ENCODE measurements around the gene TMEM131L. TPM values are rescaled to one million over a fixed set of nuclear protein-coding genes. Genes with fewer than 3 reads are reported as not detected.

The TMEM131L gene
- total and polyA plus RNA-seq, 5 experiments from 2014 or later = 13.8 to 72.6 (median 32.9) TPM

DNA sequence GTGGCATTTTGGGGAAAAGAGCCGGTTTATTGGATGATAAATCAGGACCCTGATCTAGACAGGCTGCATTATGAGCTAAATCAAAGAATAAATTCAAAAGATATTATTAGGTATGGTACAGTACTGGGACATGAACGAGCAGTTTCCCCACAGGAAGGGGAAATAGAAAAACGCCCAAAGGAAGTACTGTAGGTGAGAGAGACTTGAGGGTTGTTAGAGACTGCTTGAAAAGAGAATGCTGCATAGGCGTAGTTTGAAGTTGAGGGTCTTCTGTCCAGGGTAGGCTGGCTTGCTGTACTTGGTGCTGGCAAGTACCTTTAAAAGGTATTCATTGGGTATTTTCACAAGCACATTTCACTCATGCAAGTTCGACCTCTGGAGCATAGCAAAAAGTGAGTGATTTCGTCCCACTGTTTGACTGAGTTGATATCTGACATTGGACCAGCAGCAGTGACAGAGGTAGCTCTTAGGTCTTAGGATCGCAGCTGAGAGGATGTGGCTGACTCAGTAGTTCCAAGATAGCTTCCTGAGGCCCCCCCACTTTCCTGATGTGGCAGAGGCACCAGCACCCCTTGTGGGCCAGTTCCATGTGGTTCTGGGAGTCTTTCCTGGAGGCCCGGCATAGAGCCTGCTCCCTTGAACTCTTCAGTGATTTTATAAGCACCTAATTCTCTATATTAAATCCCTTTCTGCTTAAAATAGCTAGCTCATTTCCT lies 64.3 kb downstream of the TMEM131L start:
- H3K4me1 Mint-ChIP-seq = peaks cover 44 to 97% (median 95%) of the 10 kb centered on the region in 4 donors
- no peaks in the 10 kb centered on the region for H3K27me3 Mint-ChIP-seq
- POLR2A ChIA-PET = interaction anchor here (0.6 to 4.7 kb wide), 8 partner anchors 8 to 64 kb away, joined by 3 to 27 read pairs (median 4); partner anchors contain the start of gene TMEM131L
- ATAC-seq = peak; percentile 51 to 68
- peak in 3 of 10 donors; percentile 24 to 28 (median 25) for DNase-seq
- peak overlapping the region; percentile 65 to 97 (median 92) for H3K27ac Mint-ChIP-seq
- no peaks in the 10 kb centered on the region for H3K9me3 Mint-ChIP-seq
- peak overlapping the region; percentile 64 to 86 (median 78) for H3K4me3 Mint-ChIP-seq
- peaks cover 0 to 14% (median 7%) of the 10 kb centered on the region in 3 donors for H3K36me3 Mint-ChIP-seq

DNA sequence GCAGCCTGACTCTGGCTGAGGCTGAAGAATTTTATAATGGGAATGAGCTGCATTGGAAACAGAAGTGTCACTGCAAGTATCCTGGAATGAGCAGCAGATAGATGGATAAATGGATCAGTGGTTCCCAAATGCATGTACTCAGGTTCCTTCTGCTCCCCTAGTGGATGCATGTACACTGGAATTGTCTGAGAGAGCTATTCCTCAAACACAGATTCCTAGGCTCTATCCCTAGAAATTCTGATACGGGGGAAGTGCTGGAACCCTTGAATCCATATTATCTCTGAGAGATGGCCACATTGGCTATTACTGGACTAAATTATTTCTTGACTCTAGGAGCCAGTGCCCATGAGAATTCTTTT lies 64.8 kb downstream of the TMEM131L start:
- Mint-ChIP-seq H3K27me3 (no peaks in the 10 kb centered on the region), H3K36me3 (peaks cover 0 to 16% (median 7%) of the 10 kb centered on the region in 3 donors), H3K4me1 (peaks cover 48 to 99% (median 96%) of the 10 kb centered on the region in 4 donors), H3K27ac (peak overlapping the region; percentile 65 to 97 (median 92)), H3K9me3 (no peaks in the 10 kb centered on the region), H3K4me3 (peak overlapping the region; percentile 64 to 86 (median 78))
- POLR2A ChIA-PET = interaction anchor here (0.5 to 4.7 kb wide), 9 partner anchors 8 to 65 kb away, joined by 3 to 27 read pairs (median 4); partner anchors contain the start of gene TMEM131L
- ATAC-seq = no peak
- DNase-seq = no peak

DNA sequence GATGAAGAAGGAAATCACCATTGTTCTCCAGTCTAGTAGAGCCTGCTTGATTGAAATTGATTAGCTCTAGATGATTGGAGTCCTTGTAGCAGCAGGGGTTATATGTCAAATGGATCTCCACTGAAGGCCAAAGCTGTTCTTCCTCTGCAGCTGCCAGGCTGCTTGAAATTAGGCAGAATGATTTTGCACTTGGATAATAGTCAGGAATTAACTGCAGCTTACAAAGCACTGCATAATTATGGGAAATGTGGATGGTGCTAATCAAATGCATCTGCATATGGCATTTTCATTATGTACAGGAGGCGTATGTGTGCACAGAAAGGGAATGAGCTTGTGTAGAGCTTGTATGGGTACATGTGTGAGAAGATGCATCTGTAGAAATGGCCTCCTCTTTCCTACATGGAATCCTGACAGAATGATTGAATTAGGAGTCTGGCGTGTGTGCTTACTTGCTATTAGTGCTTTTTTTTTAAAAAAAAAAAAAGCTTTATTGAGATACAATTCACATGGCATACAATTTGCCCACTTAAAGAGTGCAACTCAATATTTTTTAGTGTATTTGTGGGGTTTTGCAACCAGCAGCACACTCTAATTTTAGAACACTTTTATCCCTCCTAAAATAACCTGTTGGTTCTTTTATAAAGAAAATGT lies 65.9 kb downstream of the TMEM131L start:
- H3K27ac Mint-ChIP-seq = peak overlapping the region; percentile 69 to 98 (median 90)
- peak overlapping the region in 8 of 10 donors; percentile 3 to 70 (median 57) for H3K4me3 Mint-ChIP-seq
- POLR2A ChIA-PET = interaction anchor here (0.7 to 4.7 kb wide), 5 partner anchors 9 to 66 kb away, joined by 3 to 27 read pairs (median 6); partner anchors contain the start of gene TMEM131L

DNA sequence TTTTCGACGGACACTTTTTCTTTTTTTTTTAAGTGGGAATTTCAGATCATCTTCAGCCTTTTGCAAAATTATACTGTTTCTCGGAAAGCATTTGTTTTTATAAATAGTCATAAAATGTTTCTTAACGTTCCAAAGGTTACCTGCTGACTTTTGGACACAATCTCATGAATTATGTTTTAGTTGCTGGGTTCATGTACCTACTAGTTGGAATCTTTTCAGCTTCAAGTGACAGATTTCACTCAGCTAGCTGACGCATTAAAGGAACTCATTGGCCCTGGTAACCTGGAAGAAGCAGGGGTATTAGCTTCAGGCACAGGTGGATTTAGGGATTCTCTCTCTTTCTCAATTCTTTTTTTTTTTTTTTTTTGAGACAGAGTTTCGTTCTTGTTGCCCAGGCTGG lies 66.5 kb downstream of the TMEM131L start:
- DNase-seq (no peak), ATAC-seq (no peak)
- POLR2A ChIA-PET = interaction anchor here (0.7 to 4.7 kb wide), 2 partner anchors 10 to 66 kb away, joined by 5 to 27 read pairs; partner anchors contain the start of gene TMEM131L
- H3K4me1 Mint-ChIP-seq = peaks cover 41 to 99% (median 96%) of the 10 kb centered on the region in 4 donors
- H3K27me3 Mint-ChIP-seq = no peaks in the 10 kb centered on the region
- H3K9me3 Mint-ChIP-seq = no peaks in the 10 kb centered on the region
- H3K36me3 Mint-ChIP-seq = peaks cover 0 to 20% (median 0%) of the 10 kb centered on the region in 3 donors
- peak overlapping the region in 5 of 10 donors; percentile 20 to 58 (median 50) for H3K4me3 Mint-ChIP-seq
- peak overlapping the region; percentile 30 to 98 (median 90) for H3K27ac Mint-ChIP-seq

More for the DNA sequence above, 65.9 kb downstream of the TMEM131L start:
- Mint-ChIP-seq H3K27me3 (no peaks in the 10 kb centered on the region), H3K4me1 (peaks cover 43 to 99% (median 96%) of the 10 kb centered on the region in 4 donors), H3K9me3 (no peaks in the 10 kb centered on the region), H3K36me3 (peaks cover 0 to 20% (median 2%) of the 10 kb centered on the region in 3 donors)
- ATAC-seq (no peak), DNase-seq (no peak)

DNA sequence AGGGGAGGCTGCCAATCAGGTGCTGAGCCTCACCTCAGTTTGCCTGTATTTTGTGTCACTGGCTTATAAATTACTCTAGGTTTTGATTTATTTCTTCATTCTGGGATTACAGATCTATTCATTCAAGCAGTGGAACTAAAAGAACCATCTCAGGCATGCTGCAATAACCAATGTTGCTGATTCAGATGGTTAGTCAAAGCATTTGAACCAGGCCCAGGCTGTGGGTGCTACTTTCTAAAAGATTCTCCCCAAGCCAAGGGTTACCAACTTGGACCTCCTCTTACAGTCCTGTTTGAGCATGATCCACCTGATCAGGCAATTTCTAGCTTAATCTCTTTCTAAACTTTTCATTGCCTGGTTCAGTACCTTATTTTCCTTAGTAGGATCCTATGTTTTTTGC lies 67.2 kb downstream of the TMEM131L start:
- ATAC-seq (no peak), DNase-seq (no peak)
- POLR2A ChIA-PET = interaction anchor here (4.7 kb wide), 1 partner anchor 11 kb away, joined by 27 read pairs; no protein-coding TSS in a partner anchor
- Mint-ChIP-seq H3K4me3 (peak overlapping the region in 4 of 10 donors; percentile 13 to 76 (median 46)), H3K27ac (peak overlapping the region; percentile 76 to 98 (median 90)), H3K36me3 (peaks cover 0 to 16% (median 0%) of the 10 kb centered on the region in 3 donors), H3K4me1 (peaks cover 40 to 99% (median 96%) of the 10 kb centered on the region in 4 donors), H3K9me3 (no peaks in the 10 kb centered on the region), H3K27me3 (no peaks in the 10 kb centered on the region)

DNA sequence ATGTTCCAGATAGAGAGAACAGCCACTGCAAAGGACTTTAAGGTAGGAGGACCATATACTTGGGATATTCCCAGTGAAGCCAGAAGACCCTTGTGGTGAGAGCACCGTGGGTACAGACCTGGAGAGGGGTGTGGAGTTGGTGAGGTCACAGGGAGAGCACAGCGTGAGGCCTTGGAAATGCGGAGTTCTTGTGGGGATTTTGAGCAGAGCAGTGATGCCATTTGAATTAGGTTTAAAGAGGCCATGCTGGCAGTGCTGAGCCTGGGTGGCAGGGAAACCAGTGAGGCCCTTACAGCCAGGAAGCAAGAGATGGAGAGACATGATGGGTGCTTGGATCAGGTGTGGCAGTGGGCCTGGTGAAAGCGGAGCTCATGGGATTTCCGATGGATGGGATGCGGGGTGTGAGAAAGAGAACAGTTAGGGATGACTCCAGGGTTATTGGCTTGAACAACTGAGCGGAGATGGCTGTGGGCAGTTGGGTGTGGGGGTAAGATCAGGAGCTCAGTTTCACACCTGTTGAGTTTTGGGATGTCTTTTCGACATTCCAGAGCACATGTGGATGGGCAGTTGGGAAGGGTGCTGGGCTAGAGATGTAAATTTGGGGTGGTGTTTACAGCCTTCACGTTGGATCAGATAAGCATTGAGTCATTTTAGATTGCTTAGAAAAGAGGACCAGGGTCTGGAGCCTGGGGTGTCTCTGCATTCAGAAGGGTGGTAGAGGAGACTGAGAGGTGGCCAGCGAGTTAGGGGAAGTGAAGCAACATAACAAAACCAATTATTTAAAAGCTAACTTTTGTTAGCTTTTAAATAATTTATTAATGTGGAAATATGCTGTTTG lies 68.9 kb downstream of the TMEM131L start:
- DNase-seq = no peak
- H3K36me3 Mint-ChIP-seq = peaks cover 0 to 23% (median 0%) of the 10 kb centered on the region in 3 donors
- H3K9me3 Mint-ChIP-seq = no peaks in the 10 kb centered on the region
- H3K4me1 Mint-ChIP-seq = peaks cover 39 to 98% (median 92%) of the 10 kb centered on the region in 4 donors
- ATAC-seq = no peak
- H3K27ac Mint-ChIP-seq = peak overlapping the region; percentile 86 to 98 (median 91)
- POLR2A ChIA-PET = interaction anchor here (0.9 to 1.9 kb wide), 8 partner anchors 8 to 190 kb away, joined by 3 to 6 read pairs (median 4); partner anchors contain the start of genes MND1 and TMEM131L
- H3K4me3 Mint-ChIP-seq = peak overlapping the region in 9 of 10 donors; percentile 15 to 70 (median 43)
- H3K27me3 Mint-ChIP-seq = no peaks in the 10 kb centered on the region

DNA sequence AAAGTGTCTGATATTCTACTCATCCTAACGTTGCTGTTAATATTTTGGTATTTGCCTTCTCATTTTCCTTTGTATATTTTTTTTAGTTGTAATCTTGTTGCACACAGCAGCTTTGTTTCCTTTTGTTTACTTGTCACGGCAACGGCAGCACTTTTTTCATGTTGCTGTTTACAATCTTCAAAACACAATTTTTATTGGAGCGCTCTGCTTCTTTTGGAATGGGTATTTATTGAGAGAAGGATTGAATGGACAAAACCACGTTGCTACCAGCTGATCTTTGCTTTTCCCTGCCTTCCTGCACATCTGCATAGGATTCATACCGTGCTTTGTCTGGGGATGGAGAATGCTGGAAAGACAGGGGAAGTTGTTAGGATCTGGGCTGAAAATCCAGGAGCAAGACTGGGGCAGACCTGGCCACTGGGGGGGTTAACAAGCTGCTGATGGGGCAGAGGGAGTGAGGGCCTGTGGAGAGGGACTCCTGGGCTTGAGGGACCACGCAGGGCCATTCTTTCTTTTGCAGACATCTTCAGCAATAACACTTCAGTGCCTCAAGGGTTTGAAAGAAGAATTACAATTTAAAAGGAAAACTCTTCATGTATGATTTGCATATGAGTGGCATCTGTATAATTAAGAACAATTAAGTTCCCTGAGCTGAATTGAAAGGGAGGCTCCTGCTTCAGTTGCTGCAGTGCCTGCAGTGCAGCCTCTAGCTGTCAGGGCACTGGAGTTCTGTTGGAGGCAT lies 69.8 kb downstream of the TMEM131L start:
- no peaks in the 10 kb centered on the region for H3K9me3 Mint-ChIP-seq
- peak; percentile 61 to 74 for ATAC-seq
- H3K27me3 Mint-ChIP-seq = no peaks in the 10 kb centered on the region
- H3K27ac Mint-ChIP-seq = peak overlapping the region; percentile 88 to 98 (median 94)
- peak overlapping the region; percentile 7 to 84 (median 57) for H3K4me3 Mint-ChIP-seq
- POLR2A ChIA-PET = interaction anchor here (0.9 to 1.9 kb wide), 10 partner anchors 9 to 191 kb away, joined by 3 to 7 read pairs (median 4); partner anchors contain the start of genes MND1 and TMEM131L
- peak in 3 of 10 donors; percentile 13 to 24 (median 19) for DNase-seq
- peaks cover 0 to 29% (median 0%) of the 10 kb centered on the region in 3 donors for H3K36me3 Mint-ChIP-seq
- peaks cover 42 to 98% (median 92%) of the 10 kb centered on the region in 4 donors for H3K4me1 Mint-ChIP-seq

DNA sequence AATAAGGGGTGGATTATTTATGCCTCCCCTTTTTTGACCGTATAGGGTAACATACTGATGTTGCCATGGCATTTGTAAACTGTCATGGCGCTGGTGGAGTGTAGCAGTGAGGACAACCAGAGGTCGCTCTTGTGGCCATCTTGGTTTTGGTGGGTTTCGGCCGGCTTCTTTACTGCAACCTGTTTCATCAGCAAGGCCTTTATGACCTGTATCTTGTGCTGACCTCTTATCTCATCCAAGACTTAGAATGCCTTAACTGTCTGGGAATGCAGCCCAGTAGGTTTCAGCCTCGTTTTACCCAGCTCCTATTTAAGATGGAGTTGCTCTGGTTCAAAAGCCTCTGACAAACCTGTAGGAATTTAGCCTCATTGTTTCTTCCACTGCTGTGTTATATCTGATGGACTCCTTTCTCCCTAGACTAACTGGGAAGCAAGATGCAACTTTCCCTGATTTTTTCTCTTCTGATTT lies 71.4 kb downstream of the TMEM131L start:
- H3K36me3 Mint-ChIP-seq = peaks cover 0 to 30% (median 0%) of the 10 kb centered on the region in 3 donors
- peak overlapping the region; percentile 45 to 97 (median 76) for H3K27ac Mint-ChIP-seq
- H3K4me1 Mint-ChIP-seq = peaks cover 50 to 98% (median 94%) of the 10 kb centered on the region in 4 donors
- DNase-seq = no peak
- H3K9me3 Mint-ChIP-seq = no peaks in the 10 kb centered on the region
- H3K27me3 Mint-ChIP-seq = no peaks in the 10 kb centered on the region
- POLR2A ChIA-PET = interaction anchor here (1.6 kb wide), 1 partner anchor 70 kb away, joined by 6 read pairs; no protein-coding TSS in a partner anchor
- H3K4me3 Mint-ChIP-seq = peak overlapping the region in 7 of 10 donors; percentile 4 to 60 (median 27)
- ATAC-seq = no peak

DNA sequence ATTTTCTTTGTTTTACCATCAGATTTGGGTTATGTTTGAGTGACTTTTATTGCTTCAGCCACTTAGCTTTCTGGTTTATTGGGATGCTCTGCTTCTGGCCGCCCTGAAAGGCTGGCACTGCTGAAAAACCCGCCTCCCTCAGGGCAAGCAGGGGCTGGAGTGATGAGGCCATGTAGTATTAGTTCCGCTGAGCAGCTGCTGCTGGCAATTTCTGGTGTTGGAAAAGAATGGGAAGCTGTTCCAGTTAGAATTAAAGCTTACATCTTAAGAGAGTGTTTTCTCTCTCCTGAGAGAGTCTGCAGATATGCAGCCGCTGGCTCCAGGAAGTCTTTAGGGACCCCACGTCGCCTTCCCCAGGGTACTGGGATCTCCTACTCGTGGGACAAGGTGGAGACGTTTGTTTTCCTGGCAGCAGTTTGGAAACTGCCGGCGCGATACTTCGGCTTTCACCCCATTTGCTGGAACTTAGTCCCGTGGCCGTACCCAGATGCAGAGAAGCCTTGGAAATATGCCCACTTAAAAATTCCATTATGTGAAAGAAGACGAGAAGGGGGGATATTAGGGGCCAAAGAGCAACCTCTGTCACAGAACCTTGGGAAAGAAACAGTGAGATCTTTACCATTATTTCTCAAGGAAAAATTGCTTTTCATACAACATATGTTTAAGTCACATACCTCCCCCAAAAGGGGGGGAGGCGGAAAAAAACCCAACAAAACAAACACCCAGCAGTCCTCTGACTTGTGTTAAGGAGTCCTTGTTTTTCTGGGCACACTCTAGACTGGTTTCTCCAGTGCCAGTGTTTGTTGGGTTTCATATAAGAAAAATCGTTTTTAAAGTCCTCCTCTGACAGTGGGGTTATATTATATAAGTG lies 72.6 kb downstream of the TMEM131L start:
- ATAC-seq (no peak), DNase-seq (no peak)
- Mint-ChIP-seq H3K27ac (peak overlapping the region; percentile 45 to 97 (median 74)), H3K27me3 (no peaks in the 10 kb centered on the region), H3K4me1 (peaks cover 51 to 98% (median 89%) of the 10 kb centered on the region in 4 donors), H3K36me3 (peaks cover 0 to 26% (median 0%) of the 10 kb centered on the region in 3 donors), H3K9me3 (no peaks in the 10 kb centered on the region), H3K4me3 (peak overlapping the region in 2 of 10 donors; percentile 34 to 58)
- POLR2A ChIA-PET = interaction anchor here (0.7 to 1.0 kb wide), 2 partner anchors 11 to 18 kb away, joined by 3 read pairs; no protein-coding TSS in a partner anchor

DNA sequence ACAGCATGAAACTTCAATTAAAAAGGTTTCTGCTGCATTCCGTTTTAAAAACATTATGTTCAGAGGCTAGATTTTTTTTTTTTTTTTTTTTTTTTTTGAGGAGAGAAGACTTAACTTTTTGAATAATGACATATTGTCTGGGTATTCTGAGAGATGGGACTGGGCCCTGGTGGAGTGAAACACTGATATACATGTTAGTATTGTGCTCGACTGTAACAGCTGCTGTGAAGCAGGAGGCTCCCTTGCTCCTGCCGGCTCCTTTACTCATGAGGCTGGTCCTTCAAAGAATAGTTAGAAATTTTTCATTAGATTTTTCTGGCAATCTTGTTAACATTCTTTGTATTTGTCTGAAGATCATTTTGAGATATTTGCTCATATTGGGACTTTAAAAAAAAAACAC lies 73.3 kb downstream of the TMEM131L start:
- peak overlapping the region in 8 of 10 donors; percentile 45 to 97 (median 76) for H3K27ac Mint-ChIP-seq
- no peaks in the 10 kb centered on the region for H3K27me3 Mint-ChIP-seq
- peaks cover 0 to 27% (median 0%) of the 10 kb centered on the region in 3 donors for H3K36me3 Mint-ChIP-seq
- POLR2A ChIA-PET = interaction anchor here (0.7 to 1.0 kb wide), 2 partner anchors 10 to 17 kb away, joined by 3 read pairs; no protein-coding TSS in a partner anchor
- H3K4me1 Mint-ChIP-seq = peaks cover 51 to 98% (median 88%) of the 10 kb centered on the region in 4 donors
- H3K4me3 Mint-ChIP-seq = peak overlapping the region in 1 of 10 donors; percentile 34
- DNase-seq (no peak), ATAC-seq (no peak)
- no peaks in the 10 kb centered on the region for H3K9me3 Mint-ChIP-seq
